NCI-H82 treated with DMSO at 0.1 percent for 48 hours (cell line): ENCODE data around the gene NABP1.
"Not testable (repeated sequence)": the region's sequence is repeated elsewhere in the genome, so short reads cannot be mapped to it uniquely, and the experiment has no call there.

ENCODE experiments used
- DNase-seq: peaks from one replicate; lab custom pipeline; 2025; ENCODE audit not compliant: unreplicated experiment; lab: John Stamatoyannopoulos, UW

Gene NABP1, protein sequence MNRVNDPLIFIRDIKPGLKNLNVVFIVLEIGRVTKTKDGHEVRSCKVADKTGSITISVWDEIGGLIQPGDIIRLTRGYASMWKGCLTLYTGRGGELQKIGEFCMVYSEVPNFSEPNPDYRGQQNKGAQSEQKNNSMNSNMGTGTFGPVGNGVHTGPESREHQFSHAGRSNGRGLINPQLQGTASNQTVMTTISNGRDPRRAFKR

GRCh38 chr2:191677646-191678436 lies at the start of gene NABP1:
Gene NABP1 (plus strand): TSS chr2:191678136. CDS start chr2:191678615, 479 bp downstream.
- peak; percentile 88 for DNase-seq

DNA sequence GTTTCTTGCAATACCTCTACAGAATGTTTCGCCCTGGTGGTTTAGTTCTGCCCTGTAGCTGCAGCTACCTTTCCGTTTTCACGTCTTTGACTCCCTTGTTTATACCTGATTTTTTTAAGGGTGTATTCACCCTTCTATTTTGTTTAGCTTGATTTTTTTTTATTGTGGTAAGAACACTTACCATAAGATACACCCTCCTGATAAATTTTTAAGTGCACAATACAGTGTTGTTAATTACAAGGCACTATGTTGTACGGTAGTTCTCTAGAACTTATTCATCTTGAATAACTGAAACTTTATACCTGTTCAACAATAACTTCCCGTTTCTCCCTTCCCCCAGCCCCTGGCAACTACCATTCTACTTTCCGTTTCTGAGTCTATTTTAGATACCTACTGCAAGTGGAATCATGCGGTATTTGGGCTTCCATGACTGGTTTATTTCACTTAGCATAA lies 48.9 kb upstream of the NABP1 start:
- no peak for DNase-seq

DNA sequence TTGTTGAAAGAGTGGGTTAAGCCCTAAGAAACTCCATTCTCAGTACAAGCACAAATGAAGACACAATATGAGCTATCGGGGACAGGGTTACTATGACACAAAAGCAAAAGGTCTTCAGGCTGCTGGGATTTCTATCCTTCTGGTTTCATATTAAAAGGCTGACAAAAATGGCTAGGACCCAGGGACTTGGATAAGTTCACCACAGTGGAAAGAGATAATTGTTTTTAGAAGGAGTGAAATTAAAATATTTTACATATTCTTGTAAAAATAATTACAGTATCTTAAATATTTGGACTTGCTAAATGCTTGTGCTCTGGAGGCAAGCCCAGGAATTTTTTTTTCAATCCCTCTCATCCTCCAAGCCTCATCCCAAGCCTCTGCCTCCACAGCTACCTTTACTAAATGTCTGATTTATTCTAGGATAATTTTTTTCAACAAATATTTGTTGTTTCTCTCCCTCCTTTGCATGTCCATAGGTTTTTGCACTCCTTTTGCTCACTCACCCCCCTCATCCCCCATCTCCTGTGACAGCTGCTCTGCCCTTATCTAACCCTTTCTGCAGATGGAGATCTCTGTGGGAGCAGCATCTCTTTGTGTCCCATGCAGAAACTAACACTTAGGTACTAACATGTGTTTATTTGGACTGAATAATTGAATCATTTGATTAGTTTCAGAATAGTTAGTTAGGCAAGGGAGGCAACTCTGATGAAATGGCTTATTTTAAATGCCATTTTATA lies 47.8 kb upstream of the NABP1 start:
- DNase-seq = no peak

DNA sequence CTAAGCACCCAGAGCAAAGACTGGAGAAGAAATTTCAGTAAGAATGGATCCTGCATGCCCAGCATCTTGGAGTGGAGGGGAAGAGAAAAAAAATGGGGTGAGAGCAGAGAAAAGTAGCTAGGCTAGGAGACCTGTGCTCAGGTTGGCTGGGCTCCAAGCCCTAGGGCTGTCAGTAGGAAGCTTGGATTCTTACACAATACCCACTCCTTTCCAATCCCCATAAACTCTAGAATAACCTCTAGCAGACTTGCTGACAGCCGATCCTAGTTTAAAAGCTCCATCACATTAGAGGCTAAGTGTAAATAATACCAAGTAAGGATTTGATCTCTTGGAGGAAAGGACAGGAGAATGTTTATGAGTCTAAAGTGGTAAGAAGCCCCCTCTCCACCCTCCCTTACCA lies 46.2 kb upstream of the NABP1 start:
- DNase-seq = no peak

DNA sequence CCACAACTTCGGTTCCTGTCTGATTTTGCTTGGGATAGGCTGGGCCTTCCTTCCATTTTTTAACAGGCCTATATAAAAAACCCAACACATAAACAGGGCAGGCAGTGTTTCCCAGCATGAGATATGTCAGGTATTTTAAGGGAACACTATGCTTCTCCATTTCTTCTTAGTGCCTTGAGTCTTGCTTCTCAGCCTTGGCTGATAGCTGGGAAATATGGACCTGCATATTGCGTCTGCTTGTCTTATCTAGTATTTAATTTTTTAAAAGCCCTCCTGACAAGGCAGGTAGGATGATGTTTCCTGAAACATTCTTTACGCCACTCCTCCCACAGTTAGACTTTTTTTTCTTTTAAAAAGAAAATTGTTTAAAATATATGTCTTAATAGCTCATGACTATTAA lies 45.5 kb upstream of the NABP1 start:
- no peak for DNase-seq

- DNase-seq = no peak
These were observed 43.1 kb upstream of the NABP1 start for GRCh38 chr2:191634791-191635190.

DNA sequence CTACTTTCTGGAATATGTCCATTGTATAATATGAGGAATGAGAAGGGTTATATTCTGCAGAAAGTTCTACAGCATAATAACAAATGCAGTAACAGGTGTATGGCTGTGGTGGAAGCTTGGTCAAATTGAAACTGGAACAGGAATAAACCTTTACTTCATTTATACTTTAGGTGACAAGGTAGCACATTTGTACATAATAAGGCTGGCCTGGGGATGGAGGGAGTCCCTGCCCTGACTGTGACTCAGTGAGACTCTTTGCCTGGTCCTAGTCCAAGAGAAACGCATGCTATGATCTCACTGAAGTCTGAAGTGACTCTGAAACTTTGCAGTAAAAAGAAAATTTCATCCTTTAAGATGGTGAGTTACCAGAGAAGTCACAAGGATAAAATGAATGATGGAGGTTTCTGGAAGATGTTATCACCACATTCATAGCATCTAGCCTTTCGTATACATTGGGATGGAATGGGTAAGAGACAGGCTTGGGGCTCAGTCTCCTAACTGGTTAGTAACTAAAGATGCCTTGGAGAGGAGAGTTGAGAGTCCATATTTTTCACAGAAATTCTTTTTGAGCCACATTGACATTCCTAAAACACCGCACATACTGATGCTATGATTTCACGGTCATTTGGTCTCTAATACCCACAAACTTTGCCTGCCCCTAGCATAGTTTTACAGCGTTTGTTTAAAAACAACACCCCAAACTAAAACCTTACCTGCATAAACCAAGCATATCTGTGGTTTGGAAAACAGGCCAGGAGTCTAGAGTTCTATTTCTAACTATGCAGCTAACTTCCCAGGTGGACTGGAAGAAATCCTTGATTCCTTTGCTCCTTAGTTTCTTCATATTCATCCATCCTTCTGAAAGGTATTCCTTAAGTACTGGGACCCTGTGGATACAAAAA lies 42.4 kb upstream of the NABP1 start:
- no peak for DNase-seq

GRCh38 chr2:191636235-191636543 lies 41.7 kb upstream of the NABP1 start:
- no peak for DNase-seq

DNA sequence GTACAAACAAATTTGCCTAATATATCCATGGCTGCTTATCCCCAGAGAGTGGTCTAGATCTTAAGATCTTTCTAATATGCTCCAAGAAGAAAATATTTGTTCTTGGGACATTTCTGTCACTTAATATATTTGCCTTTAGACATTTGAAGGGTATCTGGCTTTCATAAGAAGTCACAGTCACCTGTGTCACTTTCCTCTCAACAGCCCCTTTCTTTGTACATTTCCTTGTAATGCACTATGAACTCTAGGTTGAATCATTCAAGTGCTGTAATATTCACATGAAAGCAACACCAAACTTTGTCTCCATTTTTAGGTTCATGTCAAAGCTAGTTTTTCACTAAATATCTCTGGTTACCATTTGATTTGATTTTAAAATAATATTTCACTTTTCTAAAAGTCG lies 41.4 kb upstream of the NABP1 start:
- DNase-seq = no peak

GRCh38 chr2:191637182-191638078 lies 40.5 kb upstream of the NABP1 start:
- no peak for DNase-seq

DNA sequence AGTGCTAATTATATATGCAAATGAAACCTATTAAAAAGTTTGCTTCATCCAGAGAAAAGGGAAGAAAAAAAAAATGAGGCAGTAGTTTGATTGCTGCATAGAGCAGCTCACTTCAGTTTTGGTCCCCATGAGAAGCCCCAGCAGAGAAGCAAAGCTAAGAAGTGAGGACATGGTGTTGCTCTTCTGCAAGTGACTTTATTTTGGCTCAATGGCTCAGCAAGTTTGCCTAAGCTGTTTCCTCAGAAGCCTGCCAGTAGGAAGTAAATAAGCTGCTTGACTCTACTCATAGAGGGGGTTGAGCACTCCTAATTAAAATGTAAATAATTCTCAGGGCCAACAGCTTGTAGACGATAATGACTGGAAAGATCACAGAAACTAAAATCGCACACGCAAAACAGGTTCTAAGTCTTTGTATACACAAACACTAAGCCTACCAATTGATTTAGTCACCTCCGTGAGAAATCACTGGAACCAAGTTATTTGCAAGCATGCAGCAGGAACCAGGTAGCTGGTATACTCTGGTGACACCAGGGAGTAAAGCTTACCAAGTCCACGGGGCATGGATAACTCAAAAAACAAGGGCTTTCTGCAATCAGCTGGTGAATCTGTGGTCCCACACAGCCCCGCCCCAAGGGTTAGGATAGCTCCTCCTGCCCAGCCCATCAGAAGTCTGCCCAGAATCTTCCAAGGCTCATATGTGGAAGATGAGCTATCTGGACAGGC lies 39.7 kb upstream of the NABP1 start:
- DNase-seq = no peak

DNA sequence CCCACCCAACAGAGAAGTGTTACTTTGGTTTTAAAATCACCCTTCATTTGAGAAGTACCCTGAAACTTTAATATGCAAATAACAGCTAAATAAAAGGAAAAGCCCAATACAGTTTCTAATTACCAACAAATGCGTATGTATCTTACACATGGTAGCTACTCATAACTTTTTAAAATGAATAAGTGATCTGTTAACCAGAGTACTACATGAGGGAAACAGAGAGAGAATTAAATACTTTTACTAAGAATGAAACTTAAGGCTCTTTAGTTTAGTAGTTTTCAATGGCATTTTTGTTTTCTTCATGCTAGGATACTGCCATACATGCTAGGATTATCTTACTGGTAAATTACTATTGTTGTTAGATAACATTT lies 39.1 kb upstream of the NABP1 start:
- DNase-seq = no peak

DNA sequence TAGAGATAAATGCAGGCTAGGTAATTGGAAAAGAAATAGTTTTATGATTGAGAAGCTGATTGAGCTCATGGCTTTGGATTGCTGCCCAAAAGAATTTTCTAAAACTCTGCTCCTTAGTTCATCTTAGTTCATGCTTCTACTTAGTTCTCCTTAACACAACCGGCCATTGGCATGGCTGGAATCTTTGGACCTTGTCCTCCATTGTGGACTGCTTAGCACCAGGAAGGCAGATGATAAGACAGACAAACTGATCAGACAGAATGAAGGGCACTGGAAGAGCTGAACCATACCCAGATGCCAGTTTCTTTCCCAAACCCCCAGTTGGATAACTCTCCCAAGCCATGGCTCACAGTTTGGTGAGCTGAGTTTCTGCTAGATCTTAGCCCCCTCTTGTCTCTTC lies 36.3 kb upstream of the NABP1 start:
- no peak for DNase-seq

DNA sequence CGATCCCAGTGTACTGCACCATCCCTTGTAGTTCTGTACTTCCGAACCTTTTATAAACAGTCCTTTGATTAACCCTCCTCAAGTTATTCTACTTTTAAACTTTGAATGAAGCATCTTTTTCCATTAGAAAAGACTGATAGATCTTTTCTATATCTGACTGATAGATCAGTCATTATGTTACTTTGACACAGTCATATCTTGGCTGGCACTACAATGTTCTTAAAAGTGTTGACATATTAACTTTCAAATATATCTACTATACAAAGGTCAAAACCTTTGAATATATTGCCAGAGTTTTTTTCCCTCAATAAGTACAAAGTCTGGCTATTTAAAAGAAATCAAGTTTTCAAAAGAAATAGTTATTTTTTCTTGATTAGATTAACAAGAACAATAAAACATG lies 35.4 kb upstream of the NABP1 start:
- DNase-seq = no peak

GRCh38 chr2:191643429-191643828 lies 34.5 kb upstream of the NABP1 start:
- no peak for DNase-seq

DNA sequence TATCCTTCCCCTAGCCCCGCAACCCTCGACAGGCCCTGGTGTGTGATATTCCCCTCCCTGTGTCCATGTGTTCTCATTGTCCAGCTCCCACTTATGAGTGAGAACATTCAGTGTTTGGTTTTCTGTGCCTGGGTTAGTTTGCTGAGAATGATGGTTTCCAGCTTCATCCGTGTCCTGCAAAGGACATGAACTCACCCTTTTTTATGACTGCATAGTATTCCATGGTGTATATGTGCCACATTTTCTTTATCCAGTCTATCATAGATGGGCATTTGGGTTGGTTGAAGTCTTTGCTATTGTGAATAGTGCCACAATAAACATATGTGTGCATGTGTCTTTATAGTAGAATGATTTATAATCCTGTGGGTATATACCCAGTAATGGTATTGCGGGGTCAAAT lies 33.3 kb upstream of the NABP1 start:
- not testable (repeated sequence) for DNase-seq

GRCh38 chr2:191645032-191645431 lies 32.9 kb upstream of the NABP1 start:
- DNase-seq = no peak

DNA sequence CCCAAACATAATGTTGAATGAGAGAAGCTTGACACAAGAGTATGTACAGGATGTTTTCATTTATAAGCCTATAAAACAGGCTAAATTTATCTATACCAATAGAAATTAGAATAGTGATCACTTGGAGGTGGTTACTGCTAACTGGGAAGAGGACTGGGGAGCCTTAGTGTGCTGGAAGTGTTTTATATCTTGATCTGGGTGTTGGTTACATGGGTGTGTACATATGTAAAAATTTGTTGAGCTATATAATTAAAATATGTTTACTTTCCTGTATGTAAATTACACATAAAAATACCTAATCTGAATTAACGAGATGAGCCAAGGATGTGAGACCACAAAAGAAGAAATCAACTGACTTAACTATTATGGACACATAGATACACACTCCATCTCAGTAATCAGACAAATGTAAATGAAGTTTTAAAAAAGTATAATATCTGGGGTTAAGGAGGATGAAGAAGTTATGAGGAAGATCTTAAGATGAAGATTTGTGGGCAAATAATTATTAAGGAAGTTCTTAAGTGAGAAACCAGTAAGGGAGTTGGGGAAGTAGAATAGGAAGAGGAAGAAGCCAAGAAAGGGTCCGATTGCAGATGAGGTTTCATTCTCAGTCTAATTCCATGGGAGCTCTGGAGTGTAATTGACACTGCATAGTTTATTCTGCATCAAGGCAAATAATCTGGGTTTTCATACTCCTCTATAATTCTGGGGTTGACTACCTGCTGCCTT lies 32.3 kb upstream of the NABP1 start:
- DNase-seq = no peak
